D721Med (cell line): Measurements from ENCODE around the gene ANKH.

ENCODE experiments used
- DNase-seq: peaks from one replicate; pipeline ENCODE4 v3.0.0; 2011; ENCODE audit warnings: low spot score; ENCODE audit not compliant: insufficient read length
- FAIRE-seq: peaks from 2 replicates; lab custom pipeline; 2011; peaks lifted over from hg19 to GRCh38; lab: Jason Lieb, UNC
- TF ChIP-seq, protein P1 (sequence below): IDR thresholded peaks from 2 replicates; pipeline ENCODE4 v1.5.1; 2012; ENCODE audit warnings: mild to moderate bottlenecking, control low read depth; ENCODE audit not compliant: insufficient read depth; ENCODE audit errors: missing control alignments

Gene ANKH

DNA sequence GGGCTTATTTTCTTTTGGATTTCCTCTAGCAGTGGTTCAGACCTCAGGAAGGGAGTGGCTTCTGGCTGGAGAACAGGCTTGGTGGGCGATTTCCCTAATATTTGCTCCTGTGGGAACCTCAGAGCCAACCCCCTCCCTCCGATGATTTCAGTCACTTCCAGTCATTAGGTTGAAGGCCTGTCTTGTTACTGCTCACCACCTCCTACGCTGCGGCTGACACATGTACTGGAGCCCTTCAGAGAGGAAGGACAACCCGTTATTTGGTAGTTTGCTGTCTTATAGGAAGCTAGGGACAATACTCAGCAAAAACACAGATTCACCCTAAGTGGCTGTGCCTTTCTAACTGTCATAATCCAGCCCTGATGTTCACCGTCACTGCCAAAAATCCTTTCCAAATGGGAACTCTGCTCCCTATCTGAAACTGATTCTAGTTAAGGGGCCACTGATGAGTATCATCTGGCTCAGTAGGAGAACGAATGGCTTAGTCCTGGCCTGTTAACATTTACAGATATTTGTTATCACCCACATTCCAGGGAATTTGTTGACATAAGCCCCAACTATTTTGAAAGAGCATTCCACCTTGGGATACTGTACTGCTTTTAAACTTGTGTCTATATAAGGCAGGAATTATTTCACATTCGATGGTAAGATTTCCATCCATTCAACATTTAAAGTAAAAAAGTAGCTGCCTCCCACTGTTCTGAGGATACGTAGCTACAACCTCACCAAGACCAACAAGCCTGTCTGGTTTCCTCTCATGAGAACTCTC lies 29.3 kb upstream of the ANKH start:
- TF ChIP-seq, protein P1, sequence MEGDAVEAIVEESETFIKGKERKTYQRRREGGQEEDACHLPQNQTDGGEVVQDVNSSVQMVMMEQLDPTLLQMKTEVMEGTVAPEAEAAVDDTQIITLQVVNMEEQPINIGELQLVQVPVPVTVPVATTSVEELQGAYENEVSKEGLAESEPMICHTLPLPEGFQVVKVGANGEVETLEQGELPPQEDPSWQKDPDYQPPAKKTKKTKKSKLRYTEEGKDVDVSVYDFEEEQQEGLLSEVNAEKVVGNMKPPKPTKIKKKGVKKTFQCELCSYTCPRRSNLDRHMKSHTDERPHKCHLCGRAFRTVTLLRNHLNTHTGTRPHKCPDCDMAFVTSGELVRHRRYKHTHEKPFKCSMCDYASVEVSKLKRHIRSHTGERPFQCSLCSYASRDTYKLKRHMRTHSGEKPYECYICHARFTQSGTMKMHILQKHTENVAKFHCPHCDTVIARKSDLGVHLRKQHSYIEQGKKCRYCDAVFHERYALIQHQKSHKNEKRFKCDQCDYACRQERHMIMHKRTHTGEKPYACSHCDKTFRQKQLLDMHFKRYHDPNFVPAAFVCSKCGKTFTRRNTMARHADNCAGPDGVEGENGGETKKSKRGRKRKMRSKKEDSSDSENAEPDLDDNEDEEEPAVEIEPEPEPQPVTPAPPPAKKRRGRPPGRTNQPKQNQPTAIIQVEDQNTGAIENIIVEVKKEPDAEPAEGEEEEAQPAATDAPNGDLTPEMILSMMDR, result no peak
- DNase-seq (no peak), FAIRE-seq (no peak)

- FAIRE-seq, result no peak
- DNase-seq, result no peak
- TF ChIP-seq, protein P1, result no peak
Observed at GRCh38 chr5:14896131-14896530, 24.6 kb upstream of the ANKH start.

DNA sequence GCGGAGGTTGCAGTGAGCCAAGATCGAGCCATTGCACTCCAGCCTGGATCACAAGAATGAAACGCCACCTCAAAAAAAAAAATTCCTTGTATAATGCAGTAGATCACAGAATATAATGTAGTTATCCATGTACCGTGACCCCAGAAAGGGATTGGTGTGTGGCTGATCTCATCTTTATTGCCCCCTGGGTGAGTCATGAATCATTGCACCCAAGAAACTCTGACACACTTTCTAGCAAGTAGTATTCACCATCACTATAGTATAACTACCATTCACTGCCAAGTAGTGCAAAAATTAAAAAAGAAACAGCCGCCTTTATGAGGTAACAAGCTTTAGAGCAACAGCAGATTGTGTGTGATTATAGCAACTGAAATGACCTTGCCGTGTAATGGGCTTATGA lies 23.7 kb upstream of the ANKH start:
- DNase-seq (no peak), FAIRE-seq (no peak)
- TF ChIP-seq, protein P1, result no peak

DNA sequence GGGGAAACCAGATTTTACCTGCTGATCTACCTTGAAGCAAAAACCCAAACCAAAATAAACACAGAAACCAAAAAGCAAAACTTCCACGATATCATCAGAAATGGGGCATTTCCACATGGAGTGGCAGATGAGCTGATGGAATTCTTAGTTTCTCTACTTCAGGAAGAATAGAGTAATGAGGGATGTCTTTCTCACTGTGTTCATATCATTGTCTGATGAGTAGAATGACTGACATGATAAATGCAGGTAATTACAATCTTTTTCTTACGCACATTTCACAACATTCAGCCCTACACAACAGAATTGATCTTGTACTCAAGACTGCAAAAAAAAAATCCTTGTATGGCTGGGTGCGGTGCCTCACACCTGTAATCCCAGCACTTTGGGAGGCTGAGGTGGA lies 23.2 kb upstream of the ANKH start:
- DNase-seq (no peak), FAIRE-seq (no peak)
- TF ChIP-seq, protein P1, result no peak

DNA sequence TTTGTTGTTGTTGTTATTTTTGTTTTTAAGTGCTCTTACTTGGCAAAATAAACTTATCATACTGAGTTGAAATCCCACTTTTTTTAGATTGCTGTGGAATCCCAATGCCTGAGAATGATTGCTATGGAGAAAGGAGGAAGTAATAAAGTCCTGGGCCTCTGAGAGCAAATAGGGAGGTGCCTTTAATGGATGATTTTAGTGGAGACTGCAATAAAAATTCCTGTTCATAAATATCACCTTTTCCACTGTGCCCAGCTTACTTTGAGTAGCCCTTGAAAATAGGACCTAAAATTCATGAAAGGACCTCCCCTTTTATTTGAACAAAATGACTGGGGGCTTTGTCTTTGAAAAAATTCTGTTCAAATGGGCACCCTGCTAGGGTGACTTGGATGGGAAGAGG lies 21.8 kb upstream of the ANKH start:
- TF ChIP-seq, protein P1, result no peak
- FAIRE-seq (no peak), DNase-seq (no peak)

DNA sequence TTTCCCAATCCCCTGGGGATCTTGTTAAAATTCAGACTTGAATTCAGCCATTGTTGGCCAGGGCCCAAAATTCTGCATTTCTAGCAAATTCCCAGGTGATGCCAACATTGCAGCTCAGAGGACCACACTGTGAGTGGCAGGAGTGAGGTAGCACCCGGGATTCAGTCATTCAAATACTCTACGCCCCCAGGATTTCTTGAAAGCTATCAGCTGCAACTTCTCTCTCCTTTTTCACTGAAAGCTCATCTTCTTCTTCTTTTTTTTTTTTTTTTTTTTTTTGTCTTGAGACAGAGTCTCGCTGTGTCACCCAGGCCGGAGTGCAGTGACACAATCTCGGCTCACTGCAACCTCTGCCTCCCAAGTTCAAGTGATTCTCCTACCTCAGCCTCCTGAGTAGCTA lies 19.3 kb upstream of the ANKH start:
- FAIRE-seq (no peak), DNase-seq (no peak)
- TF ChIP-seq, protein P1, result no peak

GRCh38 chr5:14884062-14884612 lies 12.6 kb upstream of the ANKH start:
- no peak for DNase-seq
- TF ChIP-seq, protein P1, result no peak
- FAIRE-seq, result no peak
